ENCODE data around the gene CCDC63.

The CCDC63 gene

GRCh38 chr12:110841007-110841406 is 5.8 kb upstream of the CCDC63 start:
- Histone ChIP-seq H3K4me3 (replicated peaks; ENCODE audit: insufficient read depth, low read length) (no peak overlapping the region), H3K27me3 (ENCODE audit: insufficient read depth, poor library complexity, severe bottlenecking) (no peaks in the 10 kb centered on the region), H3K27ac (replicated peaks) (no peak overlapping the region)
- DNase-seq (ENCODE audit: low read depth in 1 of 2, low spot score in 1 of 2): no peak
- TF ChIP-seq, protein P1, sequence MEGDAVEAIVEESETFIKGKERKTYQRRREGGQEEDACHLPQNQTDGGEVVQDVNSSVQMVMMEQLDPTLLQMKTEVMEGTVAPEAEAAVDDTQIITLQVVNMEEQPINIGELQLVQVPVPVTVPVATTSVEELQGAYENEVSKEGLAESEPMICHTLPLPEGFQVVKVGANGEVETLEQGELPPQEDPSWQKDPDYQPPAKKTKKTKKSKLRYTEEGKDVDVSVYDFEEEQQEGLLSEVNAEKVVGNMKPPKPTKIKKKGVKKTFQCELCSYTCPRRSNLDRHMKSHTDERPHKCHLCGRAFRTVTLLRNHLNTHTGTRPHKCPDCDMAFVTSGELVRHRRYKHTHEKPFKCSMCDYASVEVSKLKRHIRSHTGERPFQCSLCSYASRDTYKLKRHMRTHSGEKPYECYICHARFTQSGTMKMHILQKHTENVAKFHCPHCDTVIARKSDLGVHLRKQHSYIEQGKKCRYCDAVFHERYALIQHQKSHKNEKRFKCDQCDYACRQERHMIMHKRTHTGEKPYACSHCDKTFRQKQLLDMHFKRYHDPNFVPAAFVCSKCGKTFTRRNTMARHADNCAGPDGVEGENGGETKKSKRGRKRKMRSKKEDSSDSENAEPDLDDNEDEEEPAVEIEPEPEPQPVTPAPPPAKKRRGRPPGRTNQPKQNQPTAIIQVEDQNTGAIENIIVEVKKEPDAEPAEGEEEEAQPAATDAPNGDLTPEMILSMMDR (IDR thresholded peaks at IDR 0.05; ENCODE audit: insufficient read depth, low read length): no peak
- TF ChIP-seq SPI1 (IDR thresholded peaks at IDR 0.05; ENCODE audit: borderline replicate concordance, low read depth) (no peak), GABPA (IDR thresholded peaks at IDR 0.05; ENCODE audit: low read depth) (no peak), POLR2AphosphoS5 (IDR thresholded peaks at IDR 0.05; ENCODE audit: low read depth) (no peak), REST (IDR thresholded peaks at IDR 0.05; ENCODE audit: insufficient replicate concordance, low read depth) (no peak)

GRCh38 chr12:110844131-110844530 is 2.7 kb upstream of the CCDC63 start:
- H3K4me3 ChIP-seq (replicated peaks; ENCODE audit: insufficient read depth, low read length): no peak overlapping the region
- H3K27me3 ChIP-seq (ENCODE audit: insufficient read depth, poor library complexity, severe bottlenecking): no peaks in the 10 kb centered on the region
- DNase-seq (ENCODE audit: low read depth in 1 of 2, low spot score in 1 of 2): no peak
- TF ChIP-seq, protein P1 (IDR thresholded peaks at IDR 0.05; ENCODE audit: insufficient read depth, low read length): no peak
- TF ChIP-seq GABPA (IDR thresholded peaks at IDR 0.05; ENCODE audit: low read depth) (no peak), REST (IDR thresholded peaks at IDR 0.05; ENCODE audit: insufficient replicate concordance, low read depth) (no peak), SPI1 (IDR thresholded peaks at IDR 0.05; ENCODE audit: borderline replicate concordance, low read depth) (no peak), POLR2AphosphoS5 (IDR thresholded peaks at IDR 0.05; ENCODE audit: low read depth) (no peak)
- H3K27ac ChIP-seq (replicated peaks): no peak overlapping the region

DNA sequence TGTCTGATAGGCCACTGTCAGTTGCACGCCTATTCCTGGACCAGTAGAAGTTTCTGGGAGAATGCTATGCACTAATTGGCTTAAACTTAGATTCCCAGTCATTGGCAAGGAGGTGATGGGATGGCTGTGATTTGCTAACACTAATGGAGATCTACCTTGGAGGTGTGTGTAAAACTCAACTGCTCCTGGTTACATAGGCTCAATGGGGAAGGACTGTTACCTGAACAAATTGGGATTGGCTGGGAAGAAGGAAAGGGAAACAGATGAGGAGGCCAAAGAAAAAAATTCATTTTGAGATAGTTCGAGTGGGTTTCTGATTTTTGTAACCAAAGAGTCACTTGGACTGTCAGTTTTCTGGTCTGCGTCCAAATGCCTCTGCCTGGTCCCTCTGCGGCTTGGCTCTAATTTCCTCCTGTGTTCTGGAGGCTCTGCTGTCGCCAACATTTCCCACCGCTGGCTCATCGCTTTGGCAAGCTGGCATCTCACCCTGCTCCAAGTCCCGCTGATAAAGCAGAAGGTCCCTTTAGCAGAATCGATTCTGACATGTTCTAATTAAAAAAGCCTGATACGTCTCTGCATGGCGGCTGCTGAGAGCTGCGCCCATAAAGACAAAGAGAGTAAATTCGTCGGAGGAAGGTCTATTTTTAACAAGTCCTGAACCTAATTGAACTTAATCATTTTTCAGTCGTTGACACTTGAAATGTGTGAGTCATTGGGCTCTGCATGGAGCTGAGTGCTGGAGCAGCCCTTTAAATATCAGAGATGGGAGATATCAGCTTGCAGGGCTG is 2.0 kb upstream of the CCDC63 start:
- TF ChIP-seq, protein P1 (IDR thresholded peaks at IDR 0.05; ENCODE audit: insufficient read depth, low read length): no peak
- no peak for TF ChIP-seq POLR2AphosphoS5 (IDR thresholded peaks at IDR 0.05; ENCODE audit: low read depth)
- TF ChIP-seq SPI1 (IDR thresholded peaks at IDR 0.05; ENCODE audit: borderline replicate concordance, low read depth): no peak
- no peak for TF ChIP-seq GABPA (IDR thresholded peaks at IDR 0.05; ENCODE audit: low read depth)
- TF ChIP-seq REST (IDR thresholded peaks at IDR 0.05; ENCODE audit: insufficient replicate concordance, low read depth): no peak
- DNase-seq (ENCODE audit: low read depth in 1 of 2, low spot score in 1 of 2): no peak
- Histone ChIP-seq H3K27me3 (ENCODE audit: insufficient read depth, poor library complexity, severe bottlenecking) (no peaks in the 10 kb centered on the region), H3K27ac (replicated peaks) (no peak overlapping the region), H3K4me3 (replicated peaks; ENCODE audit: insufficient read depth, low read length) (no peak overlapping the region)

Measured in HL-60 (cell line).